NT2/D1 (cell line): ENCODE results near the gene AMN1.

Source experiments
- SUZ12 ChIP-seq: IDR thresholded peaks from 2 replicates; pipeline ENCODE4 v1.6.1; 2011; ENCODE audit not compliant: insufficient read length, insufficient read depth; ENCODE audit errors: extremely low read depth
- YY1 ChIP-seq: IDR thresholded peaks from 2 replicates; pipeline ENCODE4 v1.6.1; 2011; ENCODE audit not compliant: insufficient read length, insufficient read depth
- ZNF274 ChIP-seq: IDR thresholded peaks from 2 replicates; pipeline ENCODE4 v1.6.1; 2011; ENCODE audit warnings: mild to moderate bottlenecking, low read depth, low read length

DNA sequence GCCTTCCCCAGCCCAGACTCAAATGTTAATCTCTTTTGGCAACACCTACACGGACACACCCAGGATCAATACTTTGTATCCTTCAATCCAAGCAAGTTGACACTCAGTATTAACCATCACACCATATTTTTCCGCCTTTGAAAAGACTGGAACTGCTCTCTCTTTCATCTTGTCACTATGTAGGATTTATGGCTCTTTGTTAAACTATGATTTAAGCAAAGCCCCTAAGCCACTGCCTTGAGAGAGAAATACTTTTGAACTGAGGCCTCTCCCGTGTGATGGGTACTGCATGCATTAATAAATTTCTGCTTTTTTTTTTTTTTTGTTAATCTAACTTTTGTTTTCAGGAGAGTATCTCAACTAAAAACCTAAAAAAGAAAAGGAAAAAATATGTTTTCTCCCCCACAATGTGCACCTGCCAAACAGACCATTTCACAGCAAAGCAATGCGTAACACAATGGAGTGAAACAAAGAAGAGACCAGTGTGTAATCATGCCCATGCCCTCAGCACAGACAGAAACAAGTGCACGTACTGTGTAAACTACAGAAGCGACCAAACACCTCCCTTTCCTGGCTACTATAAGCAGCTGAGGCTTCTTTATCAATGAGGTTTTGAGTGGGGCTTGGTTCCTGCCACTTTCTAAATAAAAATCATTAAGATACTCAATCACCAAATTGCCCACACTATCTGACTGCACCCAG, 97.6 kb downstream of the AMN1 start:
- TF ChIP-seq YY1 (no peak), ZNF274 (no peak), SUZ12 (no peak)
